ENCODE measurements around the gene RAB5B.
A peak's percentile ranks its signal among the peaks of the same experiment; 100 is the strongest.

Gene RAB5B, protein sequence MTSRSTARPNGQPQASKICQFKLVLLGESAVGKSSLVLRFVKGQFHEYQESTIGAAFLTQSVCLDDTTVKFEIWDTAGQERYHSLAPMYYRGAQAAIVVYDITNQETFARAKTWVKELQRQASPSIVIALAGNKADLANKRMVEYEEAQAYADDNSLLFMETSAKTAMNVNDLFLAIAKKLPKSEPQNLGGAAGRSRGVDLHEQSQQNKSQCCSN

DNA sequence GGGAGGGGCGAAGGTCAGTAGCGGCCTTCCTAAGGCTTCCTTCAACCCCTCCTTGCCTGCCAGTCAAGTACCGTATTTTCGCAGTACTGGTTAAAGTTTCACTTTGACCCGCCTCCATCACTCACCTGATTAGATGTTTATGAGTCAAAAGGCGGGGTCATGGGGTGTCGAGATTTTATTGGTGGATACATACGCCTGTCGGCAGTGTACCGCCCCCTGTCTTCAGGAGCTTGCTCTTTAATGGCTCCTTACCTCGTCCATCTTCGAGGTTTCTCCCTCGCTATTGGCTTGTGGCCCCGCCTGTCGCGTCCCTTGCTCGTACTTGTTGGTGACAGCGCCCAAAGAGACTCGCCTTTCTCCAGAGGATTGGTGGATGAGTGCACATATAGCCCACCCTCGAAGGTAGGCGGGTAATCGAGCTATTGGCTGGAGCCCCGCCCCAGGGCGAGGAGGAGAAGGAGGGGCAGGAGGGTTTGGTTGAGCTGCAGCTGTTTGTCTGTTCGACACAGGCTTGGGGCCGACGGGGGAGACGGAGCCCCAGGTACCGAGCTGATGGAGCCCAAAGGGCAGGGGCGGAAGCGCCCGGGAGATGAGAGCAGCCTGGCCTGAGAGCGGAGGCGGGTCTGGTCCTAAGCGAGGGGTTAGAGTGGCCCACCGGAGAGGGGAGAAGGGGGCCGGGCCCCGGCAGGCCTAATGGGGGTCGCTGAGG, at the start of gene RAB5B:
Gene RAB5B (plus strand): TSS at position 480 of the 709 bp plus-strand sequence. CDS start 12,883 bp downstream, outside the sequence.
- Histone ChIP-seq H3K9ac (ENCODE audit: low read length) (peak within 1 kb of the TSS; percentile 99), H3K27ac (ENCODE audit: low read depth, low read length) (peak within 1 kb of the TSS; percentile 98), H3K36me3 (ENCODE audit: control insufficient read depth, insufficient read depth, low read length) (no peaks in the 10 kb centered on the region), H3K4me1 (ENCODE audit: control insufficient read depth, insufficient read depth, low read length) (peaks cover 15% of the 10 kb centered on the region), H3K4me3 (ENCODE audit: low read length) (peak within 1 kb of the TSS; percentile 95), H3K27me3 (ENCODE audit: control insufficient read depth, insufficient read depth, low read length) (no peaks in the 10 kb centered on the region)

DNA sequence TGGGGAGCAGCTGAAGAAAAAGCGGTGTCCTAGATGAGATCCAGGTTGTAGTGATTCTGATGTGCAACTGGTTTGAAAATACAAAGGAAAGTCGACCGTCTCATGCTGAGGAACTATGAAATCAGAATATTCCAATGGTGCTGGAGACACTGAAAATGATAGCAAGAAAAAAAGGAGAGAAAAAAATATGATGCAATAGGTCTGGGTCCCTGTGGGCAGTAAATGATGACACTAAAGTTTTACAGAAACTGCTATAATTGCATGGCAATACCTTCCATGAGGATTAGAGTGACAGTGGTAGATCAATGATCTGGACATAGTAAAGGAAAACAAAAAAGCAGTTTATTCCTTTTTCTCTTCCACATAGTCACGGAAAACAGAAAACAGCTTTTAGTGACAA, 48.5 kb upstream of the RAB5B start:
- Histone ChIP-seq H3K36me3 (ENCODE audit: control insufficient read depth, insufficient read depth, low read length) (peaks cover 2% of the 10 kb centered on the region), H3K4me1 (ENCODE audit: control insufficient read depth, insufficient read depth, low read length) (peaks cover 6% of the 10 kb centered on the region), H3K27ac (ENCODE audit: low read depth, low read length) (no peak overlapping the region)

DNA sequence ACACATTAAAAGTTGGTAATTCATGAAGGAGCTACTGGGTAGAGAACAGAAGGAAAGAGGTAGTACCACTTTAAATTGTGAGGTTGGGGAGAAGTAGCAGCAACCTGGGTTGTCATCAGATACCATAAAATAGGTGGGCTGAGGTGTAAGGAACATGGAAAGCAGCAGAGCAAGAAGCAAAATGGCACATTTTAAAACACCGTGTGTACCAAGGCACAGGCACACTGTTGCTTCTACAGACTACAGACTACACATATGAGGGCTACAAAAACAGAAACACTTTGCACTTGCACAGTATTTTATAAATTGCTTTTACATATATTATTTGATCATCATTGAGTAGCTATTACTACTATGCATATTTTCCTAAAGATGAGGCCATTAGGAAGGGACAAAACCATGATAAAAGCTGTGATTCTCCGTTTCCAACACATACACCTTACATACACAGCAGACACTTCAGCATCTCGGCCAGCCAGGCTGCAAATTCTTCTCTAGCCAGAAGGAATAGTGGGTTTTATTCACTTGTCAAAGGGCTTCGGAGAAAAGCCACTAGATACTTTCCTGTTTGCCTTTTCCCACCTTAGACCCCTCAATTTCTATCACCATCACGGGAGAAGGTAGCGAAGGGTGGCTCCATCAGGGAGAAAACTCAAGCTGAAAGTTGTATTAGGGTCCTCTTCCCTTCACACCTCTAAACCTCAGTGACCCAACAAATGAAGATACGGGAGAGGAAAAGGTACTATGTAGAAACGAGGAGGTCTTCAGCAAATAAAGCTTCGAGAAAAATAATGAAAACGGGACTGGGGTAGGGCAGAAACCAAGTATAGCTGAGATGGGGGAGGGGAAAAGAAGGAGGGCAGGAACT, 47.8 kb upstream of the RAB5B start:
- peak overlapping the region; percentile 88 for H3K4me3 ChIP-seq (ENCODE audit: low read length)
- peak overlapping the region; percentile 54 for H3K9ac ChIP-seq (ENCODE audit: low read length)
- H3K4me1 ChIP-seq (ENCODE audit: control insufficient read depth, insufficient read depth, low read length): peaks cover 8% of the 10 kb centered on the region
- peaks cover 2% of the 10 kb centered on the region for H3K36me3 ChIP-seq (ENCODE audit: control insufficient read depth, insufficient read depth, low read length)
- no peaks in the 10 kb centered on the region for H3K27me3 ChIP-seq (ENCODE audit: control insufficient read depth, insufficient read depth, low read length)
- H3K27ac ChIP-seq (ENCODE audit: low read depth, low read length): peak overlapping the region; percentile 98

More for the DNA sequence above, 48.5 kb upstream of the RAB5B start:
- H3K4me3 ChIP-seq (ENCODE audit: low read length): no peak overlapping the region
- no peak overlapping the region for H3K9ac ChIP-seq (ENCODE audit: low read length)
- no peaks in the 10 kb centered on the region for H3K27me3 ChIP-seq (ENCODE audit: control insufficient read depth, insufficient read depth, low read length)

DNA sequence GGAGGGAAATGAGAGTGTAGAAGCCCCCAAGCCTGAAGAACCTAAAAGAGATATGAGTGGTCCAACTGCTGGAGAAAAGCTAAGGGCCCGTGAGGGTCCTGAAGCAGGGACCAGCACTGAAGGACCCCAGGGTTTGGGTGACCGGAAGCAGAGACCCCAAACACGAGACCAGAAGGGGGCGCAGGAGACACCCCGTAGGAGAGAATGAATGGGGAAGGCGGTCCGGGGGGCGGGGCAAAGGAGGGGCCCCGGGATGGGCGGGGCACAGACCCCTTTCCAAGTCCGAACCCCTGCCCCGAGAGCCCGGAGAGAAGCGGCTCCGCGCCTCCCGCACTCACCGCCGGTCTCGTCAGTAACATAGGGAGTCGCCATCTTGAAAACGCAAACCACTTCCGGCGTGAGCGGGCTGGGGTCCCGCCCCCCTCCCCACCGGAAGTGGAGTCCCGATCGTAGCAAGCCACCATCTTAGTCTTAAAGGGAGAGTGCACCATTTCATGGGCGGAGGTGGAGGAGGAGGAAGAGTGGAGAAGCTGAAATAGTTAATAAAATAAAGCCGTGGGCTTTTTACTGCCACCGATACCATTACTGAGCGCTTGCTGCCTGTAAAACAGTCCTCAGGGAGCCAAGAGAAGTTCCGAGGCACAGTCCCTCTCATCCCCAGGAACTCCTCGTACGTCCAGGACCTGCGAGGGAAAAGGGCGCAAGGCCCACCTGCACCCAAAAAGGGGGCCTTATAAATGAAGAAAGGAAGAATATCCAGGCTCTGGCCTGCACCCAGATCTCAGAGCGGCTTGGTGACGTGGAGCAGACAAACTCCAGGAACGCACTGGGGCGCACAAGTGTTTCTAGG, 46.9 kb upstream of the RAB5B start:
- Histone ChIP-seq H3K9ac (ENCODE audit: low read length) (peak overlapping the region; percentile 99), H3K27me3 (ENCODE audit: control insufficient read depth, insufficient read depth, low read length) (no peaks in the 10 kb centered on the region), H3K27ac (ENCODE audit: low read depth, low read length) (peak overlapping the region; percentile 98), H3K4me1 (ENCODE audit: control insufficient read depth, insufficient read depth, low read length) (peaks cover 11% of the 10 kb centered on the region), H3K36me3 (ENCODE audit: control insufficient read depth, insufficient read depth, low read length) (peaks cover 2% of the 10 kb centered on the region), H3K4me3 (ENCODE audit: low read length) (peak overlapping the region; percentile 88)

DNA sequence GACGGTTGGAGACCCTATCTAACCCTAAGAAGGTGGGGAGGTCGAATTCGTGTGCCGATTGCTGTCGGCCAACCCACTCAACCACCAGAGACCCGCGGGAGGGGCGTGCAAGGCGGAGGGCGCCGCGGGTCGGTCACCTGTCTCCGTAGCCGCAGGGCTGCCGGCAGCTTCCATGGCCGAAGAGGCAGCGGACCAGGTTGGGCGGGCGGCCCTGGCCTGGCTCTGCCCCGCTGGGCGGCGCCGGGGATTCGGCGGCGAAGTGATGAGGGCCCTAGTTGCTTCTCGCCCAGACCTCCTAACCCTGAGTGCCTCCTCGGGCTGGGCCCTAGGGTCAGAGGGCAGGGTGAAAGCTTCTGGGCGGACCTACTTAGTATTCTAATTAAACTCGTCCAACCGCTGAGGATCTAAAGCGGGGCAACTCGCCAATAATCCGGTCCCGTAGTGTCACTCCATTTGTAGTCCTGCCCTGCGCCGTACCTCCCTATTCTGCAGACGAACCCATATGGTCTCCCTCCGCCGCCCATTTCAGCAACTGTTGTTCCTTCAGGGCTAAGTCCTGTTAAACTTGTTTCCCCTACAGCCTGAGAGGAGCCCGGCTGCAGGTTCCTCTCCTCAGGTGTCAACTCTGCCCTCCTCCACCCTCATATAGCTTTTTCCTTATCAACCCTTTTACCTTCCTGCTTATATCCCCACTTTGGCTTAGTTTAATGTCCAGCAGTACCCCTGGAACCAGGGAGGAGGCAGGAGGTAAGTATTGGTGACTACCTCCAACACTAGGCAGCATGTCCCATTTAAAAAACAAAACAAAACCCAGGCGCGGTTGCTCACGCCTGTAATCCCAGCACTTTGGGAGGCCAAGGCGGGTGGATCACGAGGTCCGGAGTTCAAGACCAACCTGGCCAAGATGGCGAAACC, 46.0 kb upstream of the RAB5B start, which contains the start of gene PYM1:
Gene PYM1 (minus strand): TSS at position 307 of the 915 bp plus-strand sequence. CDS start 133 bp downstream, at position 174.
- Histone ChIP-seq H3K36me3 (ENCODE audit: control insufficient read depth, insufficient read depth, low read length) (peaks cover 2% of the 10 kb centered on the region), H3K4me3 (ENCODE audit: low read length) (peak within 1 kb of the TSS; percentile 88), H3K27ac (ENCODE audit: low read depth, low read length) (peak within 1 kb of the TSS; percentile 98), H3K27me3 (ENCODE audit: control insufficient read depth, insufficient read depth, low read length) (no peaks in the 10 kb centered on the region), H3K9ac (ENCODE audit: low read length) (peak within 1 kb of the TSS; percentile 99), H3K4me1 (ENCODE audit: control insufficient read depth, insufficient read depth, low read length) (peaks cover 16% of the 10 kb centered on the region)

DNA sequence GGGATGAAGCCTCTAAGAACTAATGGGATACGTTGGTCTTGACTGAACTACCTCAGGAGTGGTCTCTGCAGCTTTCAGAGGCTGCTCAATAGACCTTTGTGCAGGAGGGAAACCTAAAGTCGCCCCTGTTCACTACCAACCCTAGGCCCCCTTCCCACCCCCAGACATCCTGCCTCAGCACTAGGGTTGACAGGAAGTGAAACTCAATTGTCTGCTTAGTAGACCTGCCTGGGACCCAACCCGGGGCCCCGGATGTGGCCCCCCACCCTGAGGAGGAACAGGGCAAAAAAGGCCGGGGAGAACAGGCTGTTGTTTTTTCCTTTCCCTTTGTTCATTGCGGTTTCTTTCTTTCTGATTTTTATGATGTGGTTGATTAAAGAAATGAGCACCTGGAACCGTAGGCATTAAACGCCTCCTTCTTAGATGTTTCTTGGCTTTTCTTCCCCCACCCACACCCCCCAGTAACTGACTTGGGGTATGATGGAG, 44.5 kb upstream of the RAB5B start:
- no peak overlapping the region for H3K27ac ChIP-seq (ENCODE audit: low read depth, low read length)
- H3K4me3 ChIP-seq (ENCODE audit: low read length): no peak overlapping the region
- H3K36me3 ChIP-seq (ENCODE audit: control insufficient read depth, insufficient read depth, low read length): peaks cover 2% of the 10 kb centered on the region
- no peaks in the 10 kb centered on the region for H3K27me3 ChIP-seq (ENCODE audit: control insufficient read depth, insufficient read depth, low read length)
- H3K4me1 ChIP-seq (ENCODE audit: control insufficient read depth, insufficient read depth, low read length): peaks cover 18% of the 10 kb centered on the region
- no peak overlapping the region for H3K9ac ChIP-seq (ENCODE audit: low read length)

DNA sequence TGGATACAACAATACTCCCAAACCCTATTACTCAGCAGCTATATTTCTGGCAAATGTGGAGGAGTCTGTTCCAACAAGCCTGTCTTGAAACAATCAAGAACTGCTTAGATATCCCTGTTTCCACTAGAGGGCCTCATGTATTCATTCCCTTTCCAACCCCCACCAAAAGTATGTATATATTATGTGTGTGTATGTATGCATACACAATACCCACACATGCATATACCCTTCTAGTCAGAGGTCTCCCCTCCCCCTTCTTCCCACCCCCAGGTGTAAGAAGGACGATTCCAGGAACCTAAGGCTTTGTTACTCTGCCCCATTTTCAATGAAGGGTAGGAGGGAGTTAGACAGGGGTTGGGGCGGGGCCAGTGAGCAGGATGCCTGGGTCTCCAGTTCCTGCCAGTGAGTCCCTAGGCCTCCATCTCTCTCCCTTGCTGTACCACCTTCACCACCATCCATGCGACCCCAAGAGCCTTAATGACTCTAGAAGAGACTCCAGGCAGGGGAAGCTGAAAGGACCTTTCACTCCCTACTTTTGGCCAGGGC, 43.0 kb upstream of the RAB5B start, which contains the start of gene DGKA:
Gene DGKA (plus strand): TSS at position 392 of the 546 bp plus-strand sequence. CDS start 5,342 bp downstream, outside the sequence.
- Histone ChIP-seq H3K27ac (ENCODE audit: low read depth, low read length) (peak within 1 kb of the TSS; percentile 81), H3K36me3 (ENCODE audit: control insufficient read depth, insufficient read depth, low read length) (no peaks in the 10 kb centered on the region), H3K4me1 (ENCODE audit: control insufficient read depth, insufficient read depth, low read length) (peaks cover 18% of the 10 kb centered on the region), H3K4me3 (ENCODE audit: low read length) (peak within 1 kb of the TSS; percentile 90), H3K9ac (ENCODE audit: low read length) (peak within 1 kb of the TSS; percentile 90), H3K27me3 (ENCODE audit: control insufficient read depth, insufficient read depth, low read length) (no peaks in the 10 kb centered on the region)

DNA sequence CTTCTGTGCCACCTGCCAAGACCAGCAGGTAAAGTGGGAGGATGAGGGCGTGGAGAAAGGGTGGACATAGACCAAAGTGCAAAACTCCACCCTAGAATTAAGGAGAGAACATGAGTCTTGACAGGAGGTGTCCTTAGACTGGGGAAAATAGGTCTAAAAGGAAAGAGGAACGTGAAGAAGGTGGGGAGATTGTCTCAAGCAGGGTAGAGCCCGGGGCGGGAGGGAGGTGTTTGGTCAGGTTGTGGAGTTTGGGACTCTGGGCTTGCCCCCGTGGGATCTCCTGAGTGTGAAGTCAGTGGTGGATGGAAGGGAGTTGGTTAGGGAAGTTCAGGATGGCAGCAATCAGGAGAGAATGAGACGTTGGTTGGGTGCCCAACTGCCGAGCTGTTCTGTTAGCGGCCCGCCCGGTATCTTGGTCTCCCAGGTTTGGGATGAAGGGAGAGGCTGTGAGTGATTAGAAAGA, 42.5 kb upstream of the RAB5B start:
- Histone ChIP-seq H3K4me1 (ENCODE audit: control insufficient read depth, insufficient read depth, low read length) (peaks cover 18% of the 10 kb centered on the region), H3K27me3 (ENCODE audit: control insufficient read depth, insufficient read depth, low read length) (no peaks in the 10 kb centered on the region), H3K4me3 (ENCODE audit: low read length) (peak overlapping the region; percentile 77), H3K36me3 (ENCODE audit: control insufficient read depth, insufficient read depth, low read length) (no peaks in the 10 kb centered on the region), H3K9ac (ENCODE audit: low read length) (peak overlapping the region; percentile 70), H3K27ac (ENCODE audit: low read depth, low read length) (peak overlapping the region; percentile 81)

DNA sequence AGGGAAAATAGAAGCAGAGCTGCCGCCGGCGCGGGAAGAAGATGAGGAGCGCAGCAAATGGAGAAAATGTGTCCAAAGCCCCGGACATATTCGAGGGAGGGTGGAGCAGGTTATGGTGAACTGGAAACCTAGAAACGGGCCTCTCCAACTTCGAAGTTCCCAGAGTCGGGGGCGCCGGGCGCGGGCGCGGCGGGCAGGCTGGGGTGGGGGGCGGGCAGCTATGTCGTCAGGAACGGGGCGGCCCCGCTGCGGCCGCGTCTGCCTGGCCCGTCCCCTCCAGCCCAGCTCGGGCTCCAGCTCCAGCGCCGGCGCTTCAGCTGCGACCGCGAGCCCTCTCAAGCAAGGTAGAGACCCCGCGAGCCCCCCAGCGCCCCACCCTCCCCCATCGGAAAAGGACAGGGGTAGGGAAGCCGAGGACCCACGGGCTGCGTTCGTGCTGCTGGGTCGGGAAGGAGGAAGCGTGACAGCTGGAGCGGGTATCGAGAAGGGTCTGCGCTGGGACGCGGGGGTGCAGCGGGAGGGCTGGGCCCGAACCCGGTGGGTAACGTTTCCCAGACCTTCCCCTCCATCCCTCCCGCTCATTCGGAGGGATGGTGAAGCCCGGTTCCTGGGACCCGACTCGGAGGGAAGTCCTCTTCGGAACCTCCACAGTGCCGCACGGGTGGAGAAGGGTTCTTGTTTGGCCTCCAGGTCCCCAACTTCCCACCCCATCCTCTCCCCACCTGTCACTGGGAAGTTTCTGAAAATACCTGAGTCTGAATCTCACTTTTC, 41.9 kb upstream of the RAB5B start:
- H3K36me3 ChIP-seq (ENCODE audit: control insufficient read depth, insufficient read depth, low read length): no peaks in the 10 kb centered on the region
- H3K27ac ChIP-seq (ENCODE audit: low read depth, low read length): peak overlapping the region; percentile 81
- H3K4me1 ChIP-seq (ENCODE audit: control insufficient read depth, insufficient read depth, low read length): peaks cover 18% of the 10 kb centered on the region

DNA sequence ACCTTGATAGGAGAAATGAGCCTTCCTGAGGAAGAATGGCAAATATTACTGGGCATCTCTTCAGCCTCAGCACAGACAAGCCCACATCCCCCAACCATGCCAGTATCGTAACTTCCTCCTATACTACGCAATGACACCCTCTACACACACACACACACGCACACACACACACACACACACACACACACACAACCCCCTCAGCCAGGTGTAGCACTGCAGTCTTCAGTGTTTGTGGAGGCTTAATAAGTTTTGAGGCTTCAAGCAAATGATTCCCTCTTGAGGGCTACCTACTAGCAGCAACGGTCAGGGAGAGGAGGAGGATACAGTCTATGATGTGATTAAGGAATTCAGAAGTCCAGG, 41.3 kb upstream of the RAB5B start:
- no peaks in the 10 kb centered on the region for H3K36me3 ChIP-seq (ENCODE audit: control insufficient read depth, insufficient read depth, low read length)
- no peaks in the 10 kb centered on the region for H3K27me3 ChIP-seq (ENCODE audit: control insufficient read depth, insufficient read depth, low read length)
- peaks cover 18% of the 10 kb centered on the region for H3K4me1 ChIP-seq (ENCODE audit: control insufficient read depth, insufficient read depth, low read length)
- H3K4me3 ChIP-seq (ENCODE audit: low read length): peak overlapping the region; percentile 90
- H3K9ac ChIP-seq (ENCODE audit: low read length): peak overlapping the region; percentile 90
- no peak overlapping the region for H3K27ac ChIP-seq (ENCODE audit: low read depth, low read length)

More for the DNA sequence above, 41.9 kb upstream of the RAB5B start:
- peak overlapping the region; percentile 90 for H3K9ac ChIP-seq (ENCODE audit: low read length)
- H3K27me3 ChIP-seq (ENCODE audit: control insufficient read depth, insufficient read depth, low read length): no peaks in the 10 kb centered on the region
- peak overlapping the region; percentile 90 for H3K4me3 ChIP-seq (ENCODE audit: low read length)

Measured in rectal smooth muscle tissue (tissue), 1 donor.